CD4-positive, alpha-beta T cell treated with Interleukin-6 at 100 ng/mL for 8 hours (primary cell): ENCODE results near the gene DNAJB6.

Experiments
- DNase-seq: peaks from one replicate; pipeline ENCODE4 v3.0.0-alpha.2; 2020; ENCODE audit warnings: mixed read lengths, low spot score

DNAJB6 gene

GRCh38 chr7:157396316-157397035 is 59.7 kb downstream of the DNAJB6 start:
- DNase-seq = no peak

- DNase-seq = no peak
Measured at GRCh38 chr7:157397036-157397720, 60.4 kb downstream of the DNAJB6 start.

- DNase-seq = no peak
Measured at GRCh38 chr7:157397731-157398691, 61.2 kb downstream of the DNAJB6 start.

- DNase-seq = no peak
Measured at GRCh38 chr7:157399086-157399687, 62.4 kb downstream of the DNAJB6 start.

- no peak for DNase-seq
Measured at GRCh38 chr7:157400171-157400860, 63.5 kb downstream of the DNAJB6 start.

- no peak for DNase-seq
Measured at GRCh38 chr7:157401567-157402387, 65.0 kb downstream of the DNAJB6 start.

- DNase-seq = no peak
Measured at GRCh38 chr7:157402388-157402703, 65.5 kb downstream of the DNAJB6 start.

- no peak for DNase-seq
Measured at GRCh38 chr7:157402911-157403534, 66.2 kb downstream of the DNAJB6 start.

GRCh38 chr7:157403646-157404401 is 67.0 kb downstream of the DNAJB6 start:
- DNase-seq = no peak

- no peak for DNase-seq
Measured at GRCh38 chr7:157404845-157405481, 68.2 kb downstream of the DNAJB6 start.

GRCh38 chr7:157405501-157405900 is 68.7 kb downstream of the DNAJB6 start:
- DNase-seq = no peak

- no peak for DNase-seq
Measured at GRCh38 chr7:157405914-157406810, 69.4 kb downstream of the DNAJB6 start.

- no peak for DNase-seq
Measured at GRCh38 chr7:157406971-157407370, 70.2 kb downstream of the DNAJB6 start.

GRCh38 chr7:157407512-157408257 is 70.9 kb downstream of the DNAJB6 start:
- no peak for DNase-seq

GRCh38 chr7:157408258-157409101 is 71.7 kb downstream of the DNAJB6 start:
- DNase-seq = no peak

GRCh38 chr7:157409149-157409752 is 72.4 kb downstream of the DNAJB6 start:
- no peak for DNase-seq
